GM18502 (cell line): ENCODE data around the gene SPECC1L.

Experiments used
- ATAC-seq: cut with Tn5 transposase; IDR thresholded peaks from one replicate; pipeline ENCODE4 v1.9.1; 2021; ENCODE audit warnings: mild to moderate bottlenecking; ENCODE audit not compliant: unreplicated experiment, poor library complexity

SPECC1L gene

GRCh38 chr22:24457894-24458420, 187.3 kb downstream of the SPECC1L start:
- ATAC-seq: no peak

- ATAC-seq: no peak
Measured at GRCh38 chr22:24459911-24460310, 189.3 kb downstream of the SPECC1L start.

GRCh38 chr22:24460418-24461089, 189.9 kb downstream of the SPECC1L start:
- no peak for ATAC-seq

GRCh38 chr22:24463071-24463760, 192.6 kb downstream of the SPECC1L start:
- no peak for ATAC-seq

- no peak for ATAC-seq
Measured at GRCh38 chr22:24465566-24465965, 194.9 kb downstream of the SPECC1L start.

- no peak for ATAC-seq
Measured at GRCh38 chr22:24465975-24466374, 195.3 kb downstream of the SPECC1L start.

- ATAC-seq: no peak
Measured at GRCh38 chr22:24466716-24467328, 196.2 kb downstream of the SPECC1L start.

- ATAC-seq: no peak
Measured at GRCh38 chr22:24467340-24467739, 196.7 kb downstream of the SPECC1L start.
